Heart left ventricle (tissue), 16 donors: ENCODE results near the gene RTP2. TPM values are rescaled to one million over a fixed set of nuclear protein-coding genes. Genes with fewer than 3 reads are reported as not detected.
A peak's percentile ranks its signal among the peaks of the same experiment; 100 is the strongest.

ENCODE experiments used
- ATAC-seq, 4 donors: fragments of 200-7000 bp; cut with Tn5 transposase; one replicate each; pipeline ENCODE4 v1.9.1; 2020 to 2022; ENCODE audit warnings: moderate library complexity in 4 of 4, mild to moderate bottlenecking in 3 of 4, moderate number of reproducible peaks in 1 of 4
- DNase-seq, 5 donors: peaks; one replicate each; pipeline ENCODE4 v3.0.0-alpha.2; 2020
- H3K27ac ChIP-seq, 12 donors: fragments of 200-600 bp; sonication (generic) in 4 of 12; one replicate each; pipeline versions ENCODE4 v1.5.0 to v1.8.0; 2016 to 2022; ENCODE audit warnings: mild to moderate bottlenecking in 2 of 12
- H3K27me3 ChIP-seq, 9 donors: fragments of 200-600 bp; sonication (generic) in 2 of 9; one replicate each; pipeline versions ENCODE4 v1.5.1 to v1.8.0; 2016 to 2022; ENCODE audit warnings: mild to moderate bottlenecking in 3 of 9
- H3K36me3 ChIP-seq, 9 donors: fragments of 200-600 bp; sonication (generic) in 2 of 9; one replicate each; pipeline versions ENCODE4 v1.5.0 to v1.8.0; 2018 to 2022; ENCODE audit warnings: mild to moderate bottlenecking in 2 of 9
- H3K4me1 ChIP-seq, 12 donors: fragments of 200-600 bp; sonication (generic) in 4 of 12; one replicate each; pipeline versions ENCODE4 v1.5.0 to v1.8.0; 2016 to 2022; ENCODE audit warnings: mild to moderate bottlenecking in 3 of 12
- H3K4me3 ChIP-seq, 12 donors: fragments of 200-600 bp; sonication (generic) in 4 of 12; one replicate each; pipeline versions ENCODE4 v1.5.0 to v1.8.0; 2017 to 2022; ENCODE audit warnings: mild to moderate bottlenecking in 9 of 12, moderate library complexity in 4 of 12
- H3K9me3 ChIP-seq, 12 donors: fragments of 200-600 bp; sonication (generic) in 4 of 12; one replicate each; pipeline versions ENCODE4 v1.5.0 to v1.8.0; 2016 to 2022; ENCODE audit warnings: mild to moderate bottlenecking in 1 of 12
- POLR2A ChIP-seq, 2 donors: fragments of 450-650 bp; IDR thresholded peaks; one replicate each; pipeline ENCODE4 v1.6.1; 2017; ENCODE audit warnings: antibody characterized with exemption in 2 of 2, mild to moderate bottlenecking in 2 of 2, moderate library complexity in 2 of 2
- WGBS, 4 donors: extraction: QIAGEN DNeasy Blood & Tissue Kit in 2 of 4; methylation state at CpG; one replicate each; pipeline versions ENCODE4 v1.1.5 to v1.1.7; 2013 to 2018; 5-methylcytosine and 5-hydroxymethylcytosine counted together
- intact Hi-C, 10 donors: fragments of 100-400 bp; cut with DNase I; formaldehyde crosslinking; loops; one replicate each; pipeline versions ENCODE4 v1.11.1 to v1.14.2; 2022
- polyA plus RNA-seq, 2 donors: library from polyadenylated mRNA; stranded (reverse); fragments of 200-250 nt; gene quantifications; one replicate each; pipeline ENCODE4 v1.2.3, GENCODE V29; 2013
- total RNA-seq, 9 donors: library from RNA; depleted of rRNA in 2 of 9; stranded (reverse); fragments of >200 nt in 2 of 9; fragmentation: NEBNext Ultra II Directional in 3 of 9; extraction: Animal tissue kit (Norgen Biotek cat#: 25700) in 3 of 9; gene quantifications; one replicate each; pipeline versions ENCODE4 v1.1.0 to v1.2.4, GENCODE V29; 2016 to 2023
- TF ChIP-seq, protein P1 (sequence below), 12 donors: fragments of 200-600 bp; sonication (generic) in 4 of 12; IDR thresholded peaks; one replicate each; pipeline versions ENCODE4 v1.5.0 to v1.8.0; 2018 to 2022; ENCODE audit warnings: antibody characterized with exemption in 12 of 12, mild to moderate bottlenecking in 5 of 12
- donor health status: ischemic (EF 13 %, LVEDD 7.1; RV severe dilation, severe dysfunction).
- donor health status: healthy with polysubstance abuse.
- donor health status: DM: no; HTN: yes; CAD: no.
- donor health status: DM: no; HTN: no; CAD: no.
- donor health status: ischemic (EF 25% LVEDD 6.9; RV normal size, moderate dysfunction).
- donor health status: ischemic (EF 25% LVEDD 5.7; RV mildly dilated, moderate dysfunction).
- donor health status: healthy.
- donor health status: DM: yes; HTN: yes; CAD: no.
- donor health status: ischemic (EF 35%, LVEDD 5.7; RV mildly dilated, moderate dysfunction).
- donor health status: nonischemic (EF 11% LVEDD 7.7; RV severe dilation, severe dysfunction).
- donor health status: DM: yes; HTN: yes; CAD: no.
- donor health status: PGD.
- donor health status: ischemic (EF 29% LVEDD 5.4; RV normal size, mild dysfunction).
- donor health status: nonischemic (EF 23%, LVEDD 6.1; RV moderate dilation, normal function).

The RTP2 gene
- total and polyA plus RNA-seq, 11 donors: not detected

DNA sequence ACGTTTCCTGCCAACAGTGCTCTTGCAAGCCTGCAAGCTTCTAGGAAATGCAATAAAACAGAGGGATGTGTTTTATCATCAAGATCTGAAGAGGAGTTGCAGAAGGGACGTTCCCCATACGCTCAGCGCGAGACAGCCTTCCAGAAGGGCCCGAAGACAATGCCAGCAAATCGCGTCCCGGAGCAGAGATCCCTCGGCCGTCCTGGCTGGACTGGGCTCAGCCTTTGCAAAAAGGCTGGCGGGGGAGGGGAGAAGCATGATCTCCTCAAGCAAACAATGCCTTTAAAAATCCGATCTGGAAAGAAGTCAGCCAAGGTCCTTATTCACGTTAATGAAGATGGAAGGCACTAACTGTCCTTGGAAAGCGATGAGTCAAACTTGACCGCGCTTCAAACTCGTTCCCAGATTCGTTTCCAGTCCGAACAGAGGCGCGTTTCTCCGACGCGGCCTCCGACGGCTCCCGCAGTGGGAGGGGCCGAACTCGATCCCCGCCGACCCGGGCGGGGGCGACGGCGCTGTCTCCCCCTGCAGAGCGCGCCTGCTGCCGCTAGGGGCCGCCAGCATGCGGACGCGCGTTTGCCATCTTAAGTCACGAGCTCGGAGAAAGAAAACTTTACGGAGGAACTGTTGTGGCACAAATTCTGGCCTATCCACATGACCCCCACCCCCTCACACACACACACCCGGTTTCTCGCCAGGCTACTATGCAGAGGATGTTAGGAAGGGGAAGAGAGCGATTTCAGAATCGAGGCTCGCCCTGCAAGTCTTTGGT lies 37.4 kb upstream of the RTP2 start:
- Histone ChIP-seq H3K4me1 (peaks cover 0 to 58% (median 34%) of the 10 kb centered on the region in 12 donors), H3K4me3 (peak overlapping the region; percentile 15 to 89 (median 75)), H3K9me3 (no peaks in the 10 kb centered on the region), H3K36me3 (peaks cover 0 to under 1% (median 0%) of the 10 kb centered on the region in 9 donors), H3K27ac (peak overlapping the region; percentile 94 to 100 (median 98)), H3K27me3 (no peaks in the 10 kb centered on the region)
- ATAC-seq: peak in 3 of 4 donors; percentile 11 to 21 (median 20)
- DNase-seq: peak; percentile 79 to 92 (median 82)
- WGBS, 4 donors: 2 to 6% (median 2%) methylated on average over 17 to 53 of the region's 53 CpGs
- intact Hi-C loops: loop anchor here (2.0 to 10.0 kb wide), 27 partner anchors 295 to 1495 kb away; partner anchors contain the start of gene LPP (in 2 of the 10)
- TF ChIP-seq, protein P1, sequence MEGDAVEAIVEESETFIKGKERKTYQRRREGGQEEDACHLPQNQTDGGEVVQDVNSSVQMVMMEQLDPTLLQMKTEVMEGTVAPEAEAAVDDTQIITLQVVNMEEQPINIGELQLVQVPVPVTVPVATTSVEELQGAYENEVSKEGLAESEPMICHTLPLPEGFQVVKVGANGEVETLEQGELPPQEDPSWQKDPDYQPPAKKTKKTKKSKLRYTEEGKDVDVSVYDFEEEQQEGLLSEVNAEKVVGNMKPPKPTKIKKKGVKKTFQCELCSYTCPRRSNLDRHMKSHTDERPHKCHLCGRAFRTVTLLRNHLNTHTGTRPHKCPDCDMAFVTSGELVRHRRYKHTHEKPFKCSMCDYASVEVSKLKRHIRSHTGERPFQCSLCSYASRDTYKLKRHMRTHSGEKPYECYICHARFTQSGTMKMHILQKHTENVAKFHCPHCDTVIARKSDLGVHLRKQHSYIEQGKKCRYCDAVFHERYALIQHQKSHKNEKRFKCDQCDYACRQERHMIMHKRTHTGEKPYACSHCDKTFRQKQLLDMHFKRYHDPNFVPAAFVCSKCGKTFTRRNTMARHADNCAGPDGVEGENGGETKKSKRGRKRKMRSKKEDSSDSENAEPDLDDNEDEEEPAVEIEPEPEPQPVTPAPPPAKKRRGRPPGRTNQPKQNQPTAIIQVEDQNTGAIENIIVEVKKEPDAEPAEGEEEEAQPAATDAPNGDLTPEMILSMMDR (IDR thresholded peaks at IDR 0.05): peak; percentile 91 to 99 (median 98)
- TF ChIP-seq POLR2A (IDR thresholded peaks at IDR 0.05): no peak

DNA sequence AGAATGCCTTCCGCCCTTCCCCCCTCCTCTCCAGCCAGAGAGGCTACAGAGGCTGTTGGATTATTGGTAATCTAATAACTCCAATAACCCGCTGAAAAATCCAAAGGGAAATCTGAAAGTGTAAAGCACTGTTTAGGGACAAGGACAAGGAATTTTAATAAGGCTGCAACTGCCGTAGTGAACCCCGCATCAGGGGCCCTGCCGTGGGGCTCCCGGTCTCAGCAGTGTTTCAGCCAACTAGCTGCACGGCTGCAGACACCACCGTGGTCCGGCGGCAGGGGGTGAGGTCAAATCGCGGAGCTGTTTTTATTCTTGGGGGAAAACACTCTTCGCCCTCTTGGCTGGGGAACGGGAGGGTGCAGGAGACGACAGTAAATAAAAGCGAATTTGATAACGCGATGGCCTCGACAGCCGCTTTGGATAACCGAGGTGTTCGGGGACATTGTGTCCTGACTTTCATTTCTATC lies 36.8 kb upstream of the RTP2 start:
- H3K27me3 ChIP-seq: no peaks in the 10 kb centered on the region
- peaks cover 0 to 58% (median 36%) of the 10 kb centered on the region in 12 donors for H3K4me1 ChIP-seq
- H3K4me3 ChIP-seq: peak overlapping the region; percentile 15 to 89 (median 72)
- intact Hi-C loops: loop anchor here in 8 of 10 donors (2.0 to 10.0 kb wide), 7 partner anchors 1210 to 1496 kb away; no protein-coding TSS in a partner anchor
- WGBS, 4 donors: 1 to 2% (median 1%) methylated on average over 22 of the region's 22 CpGs
- peak overlapping the region; percentile 94 to 100 (median 98) for H3K27ac ChIP-seq
- peaks cover 0 to 7% (median 1%) of the 10 kb centered on the region in 9 donors for H3K36me3 ChIP-seq
- ATAC-seq (peak in 3 of 4 donors; percentile 0), DNase-seq (peak in 4 of 5 donors; percentile 43 to 79 (median 50))
- TF ChIP-seq, protein P1 (IDR thresholded peaks at IDR 0.05): peak in 3 of 12 donors; percentile 0 to 17 (median 1)
- no peak for TF ChIP-seq POLR2A (IDR thresholded peaks at IDR 0.05)
- H3K9me3 ChIP-seq: no peaks in the 10 kb centered on the region

DNA sequence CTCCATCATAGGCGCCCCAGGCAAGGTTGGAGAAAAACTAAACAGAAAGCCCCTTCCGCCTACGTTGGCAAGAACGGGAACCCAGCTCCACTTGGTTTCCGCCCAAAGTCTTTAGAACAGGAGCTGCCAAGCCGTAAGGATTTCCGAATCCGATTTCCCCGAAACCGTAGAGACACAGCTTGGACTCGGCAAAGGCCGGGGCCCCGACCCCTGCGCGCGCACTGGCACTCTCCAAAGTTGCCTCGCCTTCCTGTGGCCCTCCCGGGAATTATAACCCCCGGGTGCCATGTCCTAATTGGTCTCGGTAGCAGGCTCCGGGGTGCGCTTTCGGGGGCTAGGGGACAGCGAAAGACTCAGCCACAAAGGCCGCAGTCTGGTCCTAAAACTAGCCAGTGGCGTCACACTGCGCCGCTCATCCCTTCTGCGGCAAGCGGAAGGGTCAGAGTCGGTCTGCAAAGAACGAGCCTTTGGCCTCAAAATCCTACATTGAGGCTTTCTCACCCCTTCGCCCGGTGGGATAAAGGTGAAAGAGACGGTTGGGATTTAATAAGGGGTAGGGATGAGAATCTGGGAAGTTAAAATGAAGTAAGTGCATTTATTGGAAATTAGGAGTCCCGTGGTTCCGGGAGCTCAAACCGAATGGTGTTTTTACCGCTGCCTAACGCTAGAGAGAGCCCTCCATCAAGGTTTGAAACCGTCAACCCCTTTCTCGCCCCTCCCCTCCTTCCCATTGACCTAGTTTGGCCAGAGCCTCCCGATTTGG lies 36.2 kb upstream of the RTP2 start:
- DNase-seq: peak; percentile 75 to 95 (median 93)

More for the DNA sequence above, 36.2 kb upstream of the RTP2 start:
- no peaks in the 10 kb centered on the region for H3K27me3 ChIP-seq
- peak overlapping the region; percentile 15 to 89 (median 72) for H3K4me3 ChIP-seq
- H3K9me3 ChIP-seq: no peaks in the 10 kb centered on the region
- peaks cover 0 to 58% (median 36%) of the 10 kb centered on the region in 12 donors for H3K4me1 ChIP-seq
- peaks cover 0 to 13% (median 7%) of the 10 kb centered on the region in 9 donors for H3K36me3 ChIP-seq
- intact Hi-C loops: loop anchor here in 8 of 10 donors (2.0 to 10.0 kb wide), 7 partner anchors 1210 to 1496 kb away; no protein-coding TSS in a partner anchor
- 0 to 1% (median 1%) methylated on average over 43 of the region's 43 CpGs for WGBS, 4 donors
- H3K27ac ChIP-seq: peak overlapping the region; percentile 94 to 100 (median 98)
- TF ChIP-seq POLR2A (IDR thresholded peaks at IDR 0.05): peak in 1 of 2 donors; percentile 45
- TF ChIP-seq, protein P1 (IDR thresholded peaks at IDR 0.05): peak; percentile 50 to 88 (median 74)
- peak; percentile 65 to 78 (median 72) for ATAC-seq
